ENCODE results near the gene MACROD2. TPM values are rescaled to one million over a fixed set of nuclear protein-coding genes. Genes with fewer than 3 reads are reported as not detected.

MACROD2 gene
- total RNA-seq, 3 donors from 2014 or later, result 3.2 to 7.6 (median 6.4) TPM

DNA sequence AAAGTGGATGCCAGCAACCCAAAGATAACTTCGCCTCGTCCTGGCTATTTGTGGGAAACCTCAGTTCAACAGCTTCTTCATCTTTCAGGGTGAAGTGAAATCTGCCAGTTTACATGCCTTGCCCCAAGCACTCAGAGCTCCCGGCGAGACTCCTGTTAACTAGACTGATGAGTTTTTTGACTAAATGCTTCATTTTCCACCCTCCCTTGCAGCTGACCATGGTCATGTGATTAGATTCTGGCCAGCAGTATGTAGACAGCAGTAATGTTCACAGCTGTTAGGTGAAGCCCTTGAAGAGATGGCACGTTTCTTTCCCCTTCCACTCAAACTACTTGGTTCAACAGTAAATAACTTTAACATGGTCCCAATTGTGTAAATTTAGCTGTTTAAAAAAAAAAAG, 1060.9 kb downstream of the MACROD2 start:
- Histone ChIP-seq H3K4me1 (ENCODE audit: low read depth) (no peaks in the 10 kb centered on the region), H3K36me3 (ENCODE audit: low read depth) (no peaks in the 10 kb centered on the region), H3K4me3 (no peak overlapping the region), H3K9me3 (no peaks in the 10 kb centered on the region)
- TF ChIP-seq, protein P1, sequence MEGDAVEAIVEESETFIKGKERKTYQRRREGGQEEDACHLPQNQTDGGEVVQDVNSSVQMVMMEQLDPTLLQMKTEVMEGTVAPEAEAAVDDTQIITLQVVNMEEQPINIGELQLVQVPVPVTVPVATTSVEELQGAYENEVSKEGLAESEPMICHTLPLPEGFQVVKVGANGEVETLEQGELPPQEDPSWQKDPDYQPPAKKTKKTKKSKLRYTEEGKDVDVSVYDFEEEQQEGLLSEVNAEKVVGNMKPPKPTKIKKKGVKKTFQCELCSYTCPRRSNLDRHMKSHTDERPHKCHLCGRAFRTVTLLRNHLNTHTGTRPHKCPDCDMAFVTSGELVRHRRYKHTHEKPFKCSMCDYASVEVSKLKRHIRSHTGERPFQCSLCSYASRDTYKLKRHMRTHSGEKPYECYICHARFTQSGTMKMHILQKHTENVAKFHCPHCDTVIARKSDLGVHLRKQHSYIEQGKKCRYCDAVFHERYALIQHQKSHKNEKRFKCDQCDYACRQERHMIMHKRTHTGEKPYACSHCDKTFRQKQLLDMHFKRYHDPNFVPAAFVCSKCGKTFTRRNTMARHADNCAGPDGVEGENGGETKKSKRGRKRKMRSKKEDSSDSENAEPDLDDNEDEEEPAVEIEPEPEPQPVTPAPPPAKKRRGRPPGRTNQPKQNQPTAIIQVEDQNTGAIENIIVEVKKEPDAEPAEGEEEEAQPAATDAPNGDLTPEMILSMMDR (IDR thresholded peaks at IDR 0.05), result no peak
- intact Hi-C loops (cut with DNase I, micrococcal nuclease), result no loop called here
- ATAC-seq (no peak), DNase-seq (no peak)

DNA sequence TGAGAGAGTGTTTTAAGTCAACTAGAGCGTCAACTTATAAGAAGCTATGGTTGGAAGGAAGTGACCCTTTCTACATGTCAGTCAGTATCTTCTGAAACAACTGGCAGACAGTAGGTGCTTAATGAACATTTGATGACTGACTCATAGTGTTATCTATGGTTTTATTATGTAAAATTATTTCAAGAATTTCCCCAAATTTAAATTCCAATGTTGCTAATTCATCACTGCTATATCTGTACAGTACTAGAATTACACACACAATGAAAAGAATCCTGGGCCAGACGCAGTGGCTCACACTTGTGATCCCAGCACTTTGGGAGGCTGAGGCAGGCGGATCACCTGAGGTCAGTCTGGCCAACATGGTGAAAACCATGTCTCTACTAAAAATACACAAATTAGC, 1063.5 kb downstream of the MACROD2 start:
- Histone ChIP-seq H3K36me3 (ENCODE audit: low read depth) (no peaks in the 10 kb centered on the region), H3K4me3 (no peak overlapping the region), H3K9me3 (no peaks in the 10 kb centered on the region), H3K4me1 (ENCODE audit: low read depth) (no peaks in the 10 kb centered on the region)
- ATAC-seq, result no peak
- DNase-seq, result no peak
- TF ChIP-seq, protein P1 (IDR thresholded peaks at IDR 0.05), result no peak
- intact Hi-C loops (cut with DNase I, micrococcal nuclease), result no loop called here

DNA sequence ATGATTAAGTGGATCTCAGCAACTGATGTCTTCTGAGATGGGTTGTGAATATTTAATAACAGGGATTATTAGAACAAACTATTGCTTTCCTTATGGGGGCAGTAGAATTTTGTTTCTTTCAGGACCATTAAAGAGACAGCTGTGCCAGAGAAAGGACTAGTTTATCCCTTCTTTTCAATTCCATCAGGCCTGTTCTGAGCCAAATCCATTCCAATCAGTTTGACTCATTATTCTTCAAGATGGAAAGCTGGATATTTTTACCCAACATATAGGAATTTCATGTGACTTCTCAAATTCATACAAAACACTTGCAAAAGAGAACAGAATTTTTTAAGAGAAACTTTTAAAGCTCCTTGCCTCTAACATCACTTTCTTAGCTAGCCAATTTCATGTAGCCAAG, 1064.1 kb downstream of the MACROD2 start:
- intact Hi-C loops (cut with DNase I, micrococcal nuclease), result no loop called here
- DNase-seq, result no peak
- Histone ChIP-seq H3K4me1 (ENCODE audit: low read depth) (no peaks in the 10 kb centered on the region), H3K9me3 (no peaks in the 10 kb centered on the region), H3K4me3 (no peak overlapping the region), H3K36me3 (ENCODE audit: low read depth) (no peaks in the 10 kb centered on the region)
- no peak for ATAC-seq
- TF ChIP-seq, protein P1 (IDR thresholded peaks at IDR 0.05), result no peak

DNA sequence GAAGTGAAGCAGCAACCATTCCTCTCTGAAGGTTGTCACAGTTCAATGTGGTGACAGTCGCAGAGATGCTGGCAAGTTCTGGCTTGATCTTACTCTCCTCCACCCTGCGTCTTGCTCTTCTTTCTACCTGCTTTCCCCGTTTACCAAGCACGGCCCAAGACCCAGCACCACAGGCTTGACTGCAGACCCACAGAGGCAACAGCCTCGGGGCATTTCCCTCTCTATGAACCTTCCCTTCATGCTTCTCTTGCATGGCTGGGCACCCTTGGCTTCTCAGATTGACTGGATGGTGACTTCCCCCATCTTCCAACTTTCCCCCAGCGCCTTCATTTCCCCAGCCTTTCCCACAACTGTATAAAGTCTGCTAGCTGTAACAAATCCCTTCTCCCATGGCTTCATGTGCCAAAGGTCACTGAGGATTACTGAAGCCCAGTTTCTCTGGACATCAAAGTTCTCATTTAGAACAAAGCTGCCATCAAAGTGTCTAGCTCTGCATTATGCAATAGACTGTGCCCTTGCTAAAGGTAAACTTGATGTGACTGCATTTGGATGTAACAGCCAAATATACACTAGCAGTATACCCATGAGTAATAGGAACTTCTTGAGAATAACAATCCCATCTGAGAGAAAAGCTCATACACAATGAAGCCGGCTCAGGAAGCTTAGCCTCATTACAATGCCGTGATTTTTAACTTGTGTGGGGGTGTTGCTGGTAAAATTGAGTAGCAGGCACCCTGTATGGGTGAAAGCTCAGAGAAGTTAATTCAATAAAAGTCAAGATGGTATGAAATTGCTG, 1065.1 kb downstream of the MACROD2 start:
- TF ChIP-seq, protein P1 (IDR thresholded peaks at IDR 0.05), result no peak
- Histone ChIP-seq H3K4me3 (no peak overlapping the region), H3K4me1 (ENCODE audit: low read depth) (no peaks in the 10 kb centered on the region), H3K36me3 (ENCODE audit: low read depth) (no peaks in the 10 kb centered on the region), H3K9me3 (no peaks in the 10 kb centered on the region)
- intact Hi-C loops (cut with DNase I, micrococcal nuclease), result no loop called here
- ATAC-seq (no peak), DNase-seq (no peak)

DNA sequence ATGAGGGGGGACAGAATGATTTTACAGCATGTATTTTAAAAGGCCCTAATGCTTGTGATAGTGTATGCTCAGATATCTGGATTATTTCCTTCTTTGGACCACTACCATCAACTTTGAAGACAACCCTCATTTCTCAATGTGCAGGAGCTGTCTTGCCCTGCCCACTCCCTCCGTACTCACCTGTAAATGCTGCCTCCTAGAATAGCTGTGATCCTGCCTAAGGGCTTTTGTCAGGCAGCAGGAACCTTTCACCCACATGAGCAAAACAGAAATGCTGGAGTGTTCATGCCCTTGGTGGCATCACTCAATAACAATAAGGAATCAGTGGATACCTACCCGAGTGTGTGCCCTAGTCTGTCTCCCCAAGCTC, 1065.7 kb downstream of the MACROD2 start:
- DNase-seq (no peak), ATAC-seq (no peak)
- no peaks in the 10 kb centered on the region for H3K9me3 ChIP-seq
- no peaks in the 10 kb centered on the region for H3K36me3 ChIP-seq (ENCODE audit: low read depth)
- H3K4me3 ChIP-seq, result no peak overlapping the region
- H3K4me1 ChIP-seq (ENCODE audit: low read depth), result no peaks in the 10 kb centered on the region
- TF ChIP-seq, protein P1 (IDR thresholded peaks at IDR 0.05), result no peak
- intact Hi-C loops (cut with DNase I, micrococcal nuclease), result no loop called here
